KBM-7 (cell line): ENCODE results near the gene C1QL3.

ENCODE experiments used
- DNase-seq: peaks from one replicate; pipeline ENCODE4 v3.0.0-alpha.2; 2015
- in situ Hi-C: fragments of 300-500 bp; cut with MboI; formaldehyde crosslinking; loops from 2 replicates; pipeline ENCODE4 v1.14.3; 2020; ENCODE audit warnings: low sequenced_read_pairs, low pct_unique_long_range_greater_than_20kb, mixed read lengths

The C1QL3 gene

GRCh38 chr10:16505161-16505560 is 16.5 kb downstream of the C1QL3 start:
- in situ Hi-C loops: no loop called here
- DNase-seq: no peak

- in situ Hi-C loops: no loop called here
- no peak for DNase-seq
Measured at GRCh38 chr10:16497911-16498310, 23.8 kb downstream of the C1QL3 start.

- no peak for DNase-seq
- in situ Hi-C loops: no loop called here
Measured at GRCh38 chr10:16493884-16494536, 27.7 kb downstream of the C1QL3 start.

- in situ Hi-C loops: no loop called here
- DNase-seq: no peak
Measured at GRCh38 chr10:16491933-16492332, 29.7 kb downstream of the C1QL3 start.

DNA sequence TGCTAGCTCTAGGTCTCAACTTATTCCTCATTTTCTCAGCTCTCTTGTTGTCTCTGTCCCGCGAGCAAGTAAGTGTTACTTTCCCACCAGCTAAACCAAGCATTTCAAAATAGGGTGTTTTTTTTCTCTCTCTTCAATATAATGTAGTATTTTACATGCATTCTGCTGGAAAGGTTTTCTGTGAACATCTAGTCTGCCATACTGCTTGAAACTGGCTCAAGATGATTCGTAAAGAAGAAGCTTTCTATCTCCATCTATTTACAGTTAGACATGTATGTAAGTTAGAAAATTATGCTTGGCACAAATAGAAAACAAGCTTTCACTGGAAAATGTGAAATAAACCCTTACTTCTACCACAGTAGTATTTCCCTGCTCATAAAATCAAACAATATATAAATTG is 31.2 kb downstream of the C1QL3 start:
- in situ Hi-C loops: no loop called here
- no peak for DNase-seq

DNA sequence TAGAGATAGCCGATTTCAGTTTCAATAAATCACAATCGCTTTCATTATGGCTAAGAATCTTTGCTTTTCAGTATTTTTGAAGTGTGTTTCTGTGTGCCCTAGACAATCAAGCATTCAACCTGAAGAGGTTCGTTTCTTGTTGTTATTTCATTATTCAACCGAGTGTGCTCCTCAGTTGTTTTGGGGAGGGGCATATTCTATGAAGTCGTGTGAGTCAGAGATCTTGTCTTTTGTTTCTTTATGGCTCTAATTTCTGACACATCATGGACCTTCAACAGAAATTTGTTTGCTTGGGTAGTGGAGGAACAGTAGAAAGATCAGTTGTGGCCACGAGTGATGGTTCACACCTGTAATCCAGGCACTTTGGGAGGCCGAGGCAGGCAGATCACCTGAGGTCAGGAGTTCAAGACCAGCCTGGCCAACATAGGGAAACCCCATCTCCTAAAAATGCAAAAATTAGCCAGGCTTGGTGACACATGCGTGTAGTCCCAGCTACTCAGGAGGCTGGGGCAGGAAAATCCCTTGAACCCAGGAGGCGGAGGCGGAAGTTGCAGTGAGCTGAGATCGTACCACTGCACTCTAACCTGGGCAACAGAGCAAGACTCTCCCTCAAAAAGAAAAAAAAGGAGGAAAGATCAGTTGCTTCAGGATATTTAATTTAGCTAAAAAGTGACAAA is 38.3 kb downstream of the C1QL3 start:
- in situ Hi-C loops: no loop called here
- DNase-seq: no peak

DNA sequence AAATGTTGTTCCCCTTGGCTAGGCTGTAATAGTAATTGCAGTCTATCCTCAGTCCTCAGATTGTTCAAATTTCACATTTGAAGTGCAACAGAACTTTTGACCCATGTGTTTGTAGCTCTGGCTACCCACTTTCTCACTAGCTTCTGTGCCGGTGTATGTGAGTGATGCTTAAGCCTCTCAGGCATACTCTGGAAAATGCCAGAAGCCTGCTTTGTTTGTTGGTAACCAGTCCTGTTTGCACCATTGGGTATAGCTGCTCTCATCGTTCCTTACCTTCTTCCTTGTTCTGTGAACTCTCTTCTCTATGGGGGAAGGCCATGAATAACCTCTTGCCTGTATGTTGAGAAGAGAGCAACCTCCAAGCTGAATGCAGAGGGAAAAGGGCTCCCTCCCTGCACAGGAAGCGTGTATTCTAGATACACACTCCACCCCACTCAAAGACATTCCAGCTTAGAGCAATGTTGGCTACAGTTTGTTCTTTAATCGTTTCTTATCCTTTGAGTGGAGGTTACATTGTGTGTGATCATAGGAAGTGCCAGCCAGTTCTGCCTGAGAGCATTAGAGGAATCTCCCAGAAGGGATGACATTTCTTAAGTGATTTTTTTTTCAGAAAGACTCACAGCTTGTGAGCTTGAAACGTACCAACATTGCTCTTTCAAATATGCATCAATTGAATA is 40.5 kb downstream of the C1QL3 start:
- in situ Hi-C loops: no loop called here
- DNase-seq: no peak

DNA sequence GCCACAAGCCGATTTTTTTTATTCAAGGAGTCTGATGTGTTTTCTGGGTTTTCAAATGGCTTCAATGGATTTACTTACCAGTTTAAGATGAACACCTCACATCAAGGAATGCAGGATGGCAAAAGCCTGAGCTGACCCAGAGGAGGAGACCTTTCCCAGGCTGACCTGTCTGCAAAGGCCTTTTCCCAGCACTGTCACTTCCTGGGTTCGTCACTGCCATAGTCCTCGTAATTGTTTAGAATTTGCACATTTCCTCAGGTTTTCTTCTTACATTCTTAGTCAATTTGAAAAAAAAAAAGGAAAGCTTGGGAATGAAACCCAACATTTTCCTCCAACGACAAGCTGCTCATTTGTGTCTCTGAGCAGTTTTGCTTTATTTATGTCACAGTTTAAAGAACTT is 42.9 kb downstream of the C1QL3 start:
- DNase-seq: no peak
- in situ Hi-C loops: no loop called here

DNA sequence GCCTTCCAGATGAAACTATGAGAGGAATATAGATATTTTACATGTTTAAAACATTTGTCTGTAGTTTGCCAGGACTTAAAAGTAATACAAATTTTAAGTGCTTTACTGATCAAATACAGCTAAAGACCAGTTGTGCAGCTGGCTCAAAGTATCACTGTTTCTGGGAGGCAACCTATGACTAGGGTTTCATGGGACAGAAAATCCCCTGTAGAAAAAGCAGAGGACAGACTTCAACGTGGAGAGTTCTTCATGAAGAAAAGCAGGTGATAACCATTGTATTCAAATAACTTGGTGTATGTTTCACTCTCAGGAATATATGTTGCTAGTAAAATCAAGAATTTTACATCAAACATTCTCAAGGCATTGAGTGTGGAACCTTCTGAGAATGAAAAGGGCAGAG is 43.9 kb downstream of the C1QL3 start:
- in situ Hi-C loops: no loop called here
- no peak for DNase-seq

DNA sequence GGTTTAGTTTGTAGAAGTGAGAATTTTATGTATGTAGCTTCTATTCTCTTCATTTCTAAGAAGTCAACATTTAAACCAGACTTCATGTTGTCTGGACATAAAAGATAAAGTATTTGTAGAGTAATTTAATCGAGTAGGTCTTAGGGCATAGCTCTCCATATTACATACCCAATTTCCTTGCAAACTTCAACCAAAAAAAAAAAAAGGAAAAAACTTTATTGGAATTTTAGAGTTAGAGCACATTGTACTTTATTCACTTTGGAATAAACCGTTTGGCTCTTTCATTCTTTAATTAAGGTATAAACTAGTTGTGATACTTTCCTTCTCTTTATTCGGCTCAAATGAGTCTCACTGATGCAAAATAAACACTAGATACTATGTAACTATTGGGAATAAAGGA is 48.9 kb downstream of the C1QL3 start:
- in situ Hi-C loops: no loop called here
- no peak for DNase-seq

DNA sequence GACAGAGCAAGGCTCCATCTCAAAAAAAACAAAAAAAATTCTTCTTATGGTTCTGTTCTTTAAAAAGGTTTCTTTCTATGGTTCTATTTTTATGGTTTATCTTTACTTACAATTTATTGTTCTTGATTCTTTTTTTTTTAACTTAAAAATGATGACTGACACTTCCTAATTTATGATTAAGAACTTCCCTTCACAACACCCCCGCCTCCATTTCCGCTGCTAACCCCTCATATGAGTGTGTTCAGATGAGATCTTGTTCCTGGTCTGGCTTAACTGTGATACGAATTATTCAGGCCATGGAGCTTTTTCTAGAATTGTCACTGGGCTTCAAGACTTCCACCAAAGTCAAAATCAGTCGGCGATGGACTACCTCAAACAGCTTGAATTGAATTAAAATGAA is 50.9 kb downstream of the C1QL3 start:
- in situ Hi-C loops: no loop called here
- peak; percentile 40 for DNase-seq

GRCh38 chr10:16466001-16466400 is 55.7 kb downstream of the C1QL3 start:
- in situ Hi-C loops: no loop called here

More at GRCh38 chr10:16466001-16466400, 55.7 kb downstream of the C1QL3 start:
- DNase-seq: no peak
